ENCODE measurements around the gene MYADML2. TPM values are rescaled to one million over a fixed set of nuclear protein-coding genes. Genes with fewer than 3 reads are reported as not detected.

The MYADML2 gene
- total RNA-seq, 1 experiment from 2014 or later = not detected

DNA sequence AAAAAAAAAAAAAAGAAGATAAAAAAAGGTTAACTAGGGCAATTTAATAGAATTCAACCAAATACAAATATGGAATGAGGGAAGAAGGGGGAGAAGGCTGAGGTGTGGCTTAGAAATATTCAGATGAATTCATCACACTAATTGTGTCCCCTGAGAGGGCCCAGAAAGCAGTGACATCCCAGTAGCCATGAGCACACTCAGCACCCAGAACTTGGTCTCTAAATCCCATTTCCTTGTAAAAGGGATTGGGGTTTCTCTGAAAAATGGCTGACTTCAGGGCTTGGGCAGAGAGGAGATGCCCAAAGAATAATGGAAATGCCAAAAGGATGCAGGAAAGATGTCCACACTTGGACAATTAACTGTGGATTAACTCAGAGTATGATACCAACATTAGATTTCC lies 26.4 kb upstream of the MYADML2 start:
- POLR2A ChIA-PET (ENCODE audit: low non-redundant PET) = no interaction called here
- H3K9me3 ChIP-seq (ENCODE audit: low read depth, low read length, poor library complexity, severe bottlenecking) = peaks cover 3% of the 10 kb centered on the region
- intact Hi-C loops (cut with micrococcal nuclease; ENCODE audit: unreplicated experiment) = no loop called here
- H3K36me3 ChIP-seq (ENCODE audit: insufficient read depth, low read length, poor library complexity, severe bottlenecking) = no peaks in the 10 kb centered on the region
- H3K27me3 ChIP-seq (replicated peaks; ENCODE audit: insufficient read depth, low read depth, low read length, poor library complexity) = no peaks in the 10 kb centered on the region
- BruUV-seq (replicated peaks) = no TSS peak
- no peak for DNase-seq (ENCODE audit: low spot score)
- H3K27ac ChIP-seq (ENCODE audit: low read depth, low read length, poor library complexity, severe bottlenecking) = no peak overlapping the region
- H3K4me1 ChIP-seq (ENCODE audit: insufficient read depth, low read length, poor library complexity, severe bottlenecking) = no peaks in the 10 kb centered on the region
- H3K4me3 ChIP-seq (ENCODE audit: low read depth, low read length, poor library complexity, severe bottlenecking) = no peak overlapping the region
- CTCF ChIA-PET = interaction anchor here (0.7 kb wide), 1 partner anchor 155 kb away, joined by 12 read pairs; no protein-coding TSS in a partner anchor
- TF ChIP-seq, protein P1, sequence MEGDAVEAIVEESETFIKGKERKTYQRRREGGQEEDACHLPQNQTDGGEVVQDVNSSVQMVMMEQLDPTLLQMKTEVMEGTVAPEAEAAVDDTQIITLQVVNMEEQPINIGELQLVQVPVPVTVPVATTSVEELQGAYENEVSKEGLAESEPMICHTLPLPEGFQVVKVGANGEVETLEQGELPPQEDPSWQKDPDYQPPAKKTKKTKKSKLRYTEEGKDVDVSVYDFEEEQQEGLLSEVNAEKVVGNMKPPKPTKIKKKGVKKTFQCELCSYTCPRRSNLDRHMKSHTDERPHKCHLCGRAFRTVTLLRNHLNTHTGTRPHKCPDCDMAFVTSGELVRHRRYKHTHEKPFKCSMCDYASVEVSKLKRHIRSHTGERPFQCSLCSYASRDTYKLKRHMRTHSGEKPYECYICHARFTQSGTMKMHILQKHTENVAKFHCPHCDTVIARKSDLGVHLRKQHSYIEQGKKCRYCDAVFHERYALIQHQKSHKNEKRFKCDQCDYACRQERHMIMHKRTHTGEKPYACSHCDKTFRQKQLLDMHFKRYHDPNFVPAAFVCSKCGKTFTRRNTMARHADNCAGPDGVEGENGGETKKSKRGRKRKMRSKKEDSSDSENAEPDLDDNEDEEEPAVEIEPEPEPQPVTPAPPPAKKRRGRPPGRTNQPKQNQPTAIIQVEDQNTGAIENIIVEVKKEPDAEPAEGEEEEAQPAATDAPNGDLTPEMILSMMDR (conservative IDR thresholded peaks at IDR 0.05; ENCODE audit: low read depth, low read length) = no peak
- no peak for TF ChIP-seq EZH2 (IDR thresholded peaks at IDR 0.05; ENCODE audit: borderline replicate concordance, low read depth, low read length, poor library complexity, severe bottlenecking)

DNA sequence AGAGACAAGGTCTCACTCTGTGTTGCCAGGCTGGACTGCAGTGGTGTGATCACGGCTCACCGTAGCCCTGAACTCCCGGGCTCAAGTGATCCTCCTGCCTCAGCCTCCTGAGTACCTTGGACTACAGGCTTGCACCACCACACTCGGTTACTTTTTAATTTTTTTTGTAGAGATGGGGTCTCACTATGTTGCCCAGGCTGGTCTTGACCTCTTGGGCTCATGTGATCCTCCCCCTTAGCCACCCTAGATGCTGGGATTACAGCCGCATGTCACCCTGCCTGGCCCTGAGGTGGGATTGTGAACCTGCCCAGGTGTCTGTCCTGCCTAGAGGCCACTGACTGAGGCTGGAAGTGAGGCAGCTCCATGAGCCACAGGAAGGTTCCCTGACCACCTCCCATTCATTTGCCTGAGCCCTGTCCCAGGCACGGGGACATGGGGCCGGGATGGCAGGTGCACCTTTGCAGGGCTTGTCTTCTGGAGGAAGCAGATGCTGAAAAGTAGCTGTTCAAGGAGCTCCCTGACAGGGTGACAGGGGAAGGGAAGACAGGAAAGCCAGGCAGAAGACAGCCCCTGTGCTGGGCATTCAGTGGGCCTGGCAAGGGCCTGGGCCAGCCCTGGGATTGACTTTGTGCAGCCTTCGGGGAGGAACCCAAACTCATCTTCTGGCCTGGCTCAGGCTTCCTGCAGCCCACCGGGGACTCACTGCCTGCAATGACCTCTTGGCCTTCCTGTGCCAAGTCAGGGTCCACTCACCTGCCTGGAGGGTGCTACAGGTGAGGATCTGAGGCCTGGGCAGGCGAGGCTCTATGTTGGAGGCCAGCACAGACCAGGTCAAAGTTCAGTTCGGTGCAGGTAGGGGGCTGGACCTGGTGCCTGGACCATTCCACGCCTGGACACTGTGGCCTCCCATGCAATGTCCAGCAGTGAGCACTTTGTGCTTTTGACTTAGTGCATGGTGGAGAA lies 22.1 kb upstream of the MYADML2 start:
- Histone ChIP-seq H3K9me3 (ENCODE audit: low read depth, low read length, poor library complexity, severe bottlenecking) (peaks cover 3% of the 10 kb centered on the region), H3K4me1 (ENCODE audit: insufficient read depth, low read length, poor library complexity, severe bottlenecking) (peaks cover 7% of the 10 kb centered on the region), H3K36me3 (ENCODE audit: insufficient read depth, low read length, poor library complexity, severe bottlenecking) (no peaks in the 10 kb centered on the region), H3K4me3 (ENCODE audit: low read depth, low read length, poor library complexity, severe bottlenecking) (no peak overlapping the region), H3K27ac (ENCODE audit: low read depth, low read length, poor library complexity, severe bottlenecking) (no peak overlapping the region), H3K27me3 (replicated peaks; ENCODE audit: insufficient read depth, low read depth, low read length, poor library complexity) (no peaks in the 10 kb centered on the region)
- DNase-seq (ENCODE audit: low spot score) = no peak
- ChIA-PET POLR2A (ENCODE audit: low non-redundant PET) (no interaction called here), CTCF (interaction anchor here (1.1 kb wide), 1 partner anchor 9 kb away, joined by 4 read pairs; no protein-coding TSS in a partner anchor)
- no TSS peak for BruUV-seq (replicated peaks)
- intact Hi-C loops (cut with micrococcal nuclease; ENCODE audit: unreplicated experiment) = no loop called here
- TF ChIP-seq, protein P1 (conservative IDR thresholded peaks at IDR 0.05; ENCODE audit: low read depth, low read length) = no peak
- no peak for TF ChIP-seq EZH2 (IDR thresholded peaks at IDR 0.05; ENCODE audit: borderline replicate concordance, low read depth, low read length, poor library complexity, severe bottlenecking)

DNA sequence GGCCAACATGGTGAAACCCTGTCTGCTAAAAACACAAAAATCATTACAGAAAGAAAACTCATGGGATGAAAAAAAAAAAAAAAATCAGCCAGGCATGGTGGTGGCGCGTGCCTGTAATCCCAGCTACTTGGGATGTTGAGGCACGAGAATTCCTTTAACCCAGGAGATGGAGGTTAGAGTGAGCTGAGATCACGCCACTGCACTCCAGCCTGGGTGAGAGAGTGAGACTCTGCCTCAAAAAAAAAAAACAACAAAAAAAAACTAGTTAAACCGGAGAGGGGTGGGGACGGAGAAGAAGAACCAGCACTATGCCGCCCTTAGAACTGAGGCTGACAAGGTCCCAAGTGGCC lies 21.3 kb upstream of the MYADML2 start:
- POLR2A ChIA-PET (ENCODE audit: low non-redundant PET) = no interaction called here

More for the DNA sequence above, 21.3 kb upstream of the MYADML2 start:
- H3K4me1 ChIP-seq (ENCODE audit: insufficient read depth, low read length, poor library complexity, severe bottlenecking) = peaks cover 7% of the 10 kb centered on the region
- DNase-seq (ENCODE audit: low spot score) = no peak
- no peak overlapping the region for H3K4me3 ChIP-seq (ENCODE audit: low read depth, low read length, poor library complexity, severe bottlenecking)
- TF ChIP-seq, protein P1 (conservative IDR thresholded peaks at IDR 0.05; ENCODE audit: low read depth, low read length) = no peak
- TF ChIP-seq EZH2 (IDR thresholded peaks at IDR 0.05; ENCODE audit: borderline replicate concordance, low read depth, low read length, poor library complexity, severe bottlenecking) = no peak
- CTCF ChIA-PET = interaction anchor here (1.1 to 1.6 kb wide), 2 partner anchors 9 kb away, joined by 4 read pairs; no protein-coding TSS in a partner anchor
- no peaks in the 10 kb centered on the region for H3K27me3 ChIP-seq (replicated peaks; ENCODE audit: insufficient read depth, low read depth, low read length, poor library complexity)
- H3K36me3 ChIP-seq (ENCODE audit: insufficient read depth, low read length, poor library complexity, severe bottlenecking) = no peaks in the 10 kb centered on the region
- H3K9me3 ChIP-seq (ENCODE audit: low read depth, low read length, poor library complexity, severe bottlenecking) = peaks cover 1% of the 10 kb centered on the region
- H3K27ac ChIP-seq (ENCODE audit: low read depth, low read length, poor library complexity, severe bottlenecking) = no peak overlapping the region
- intact Hi-C loops (cut with micrococcal nuclease; ENCODE audit: unreplicated experiment) = no loop called here
- BruUV-seq (replicated peaks) = no TSS peak
